Nephron (organoid): Measurements from ENCODE around the gene NAA80.
"Not testable (repeated sequence)": the region's sequence is repeated elsewhere in the genome, so short reads cannot be mapped to it uniquely, and the experiment has no call there.

Source experiments
- H3K27ac Mint-ChIP-seq, 3 experiments: 2 replicates each; pipeline ENCODE4 v1.8.0; 2020; ENCODE audit warnings: mixed read lengths in 3 of 3, mild to moderate bottlenecking in 2 of 3, moderate library complexity in 1 of 3
- H3K27me3 Mint-ChIP-seq: 2 replicates; pipeline ENCODE4 v1.8.0; 2021; ENCODE audit warnings: low read depth, mild to moderate bottlenecking, moderate library complexity, mixed read lengths
- H3K36me3 Mint-ChIP-seq: 2 replicates; pipeline ENCODE4 v1.8.0; 2020; ENCODE audit warnings: low read depth, mixed read lengths
- H3K4me1 Mint-ChIP-seq: 2 replicates; pipeline ENCODE4 v1.8.0; 2020; ENCODE audit warnings: mixed read lengths
- H3K4me3 Mint-ChIP-seq, 3 experiments: 2 replicates each; pipeline ENCODE4 v1.8.0; 2020; ENCODE audit warnings: mild to moderate bottlenecking in 3 of 3, mixed read lengths in 3 of 3, moderate library complexity in 2 of 3
- H3K9me3 Mint-ChIP-seq: 2 replicates; pipeline ENCODE4 v1.8.0; 2020; ENCODE audit warnings: mixed read lengths
- CTCF ChIP-seq, 3 experiments: fragments of 200-600 bp; sonication (generic); IDR thresholded peaks; one replicate each; pipeline ENCODE4 v1.5.0; 2021; ENCODE audit warnings: antibody characterized with exemption in 3 of 3; ENCODE audit not compliant: unreplicated experiment in 3 of 3

Gene NAA80

DNA sequence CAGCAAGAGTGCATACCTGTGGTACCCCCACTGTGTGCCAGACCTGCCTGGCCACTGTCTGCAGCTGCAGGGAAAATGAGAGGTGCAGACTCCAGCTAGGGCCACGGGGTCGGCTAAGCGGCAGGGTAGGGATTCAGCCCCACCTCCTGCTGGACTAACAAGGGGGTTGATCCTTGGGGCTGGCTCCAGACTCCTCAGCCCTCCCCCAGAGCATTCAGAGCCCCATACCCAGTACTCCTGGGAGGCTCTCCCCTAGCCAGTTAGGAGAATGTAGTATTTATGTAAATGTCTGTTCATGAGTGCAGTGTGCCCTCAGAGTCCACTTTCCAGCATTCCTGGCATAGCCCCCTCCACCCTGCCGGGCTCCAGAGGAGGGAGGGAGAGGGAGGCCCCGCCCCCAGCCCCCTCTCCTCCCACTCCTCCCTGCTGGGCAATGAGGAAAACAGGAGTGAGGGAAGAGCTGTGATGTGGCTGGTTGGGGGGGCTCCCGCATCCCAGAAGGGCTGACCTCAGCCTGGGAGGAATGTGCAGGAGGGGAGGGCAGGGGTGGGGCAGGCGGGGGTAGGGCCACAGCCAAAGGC is 34.7 kb downstream of the NAA80 start:
- peak overlapping the region; percentile 97 to 99 (median 99) for H3K27ac Mint-ChIP-seq
- peaks cover 69% of the 10 kb centered on the region for H3K4me1 Mint-ChIP-seq

DNA sequence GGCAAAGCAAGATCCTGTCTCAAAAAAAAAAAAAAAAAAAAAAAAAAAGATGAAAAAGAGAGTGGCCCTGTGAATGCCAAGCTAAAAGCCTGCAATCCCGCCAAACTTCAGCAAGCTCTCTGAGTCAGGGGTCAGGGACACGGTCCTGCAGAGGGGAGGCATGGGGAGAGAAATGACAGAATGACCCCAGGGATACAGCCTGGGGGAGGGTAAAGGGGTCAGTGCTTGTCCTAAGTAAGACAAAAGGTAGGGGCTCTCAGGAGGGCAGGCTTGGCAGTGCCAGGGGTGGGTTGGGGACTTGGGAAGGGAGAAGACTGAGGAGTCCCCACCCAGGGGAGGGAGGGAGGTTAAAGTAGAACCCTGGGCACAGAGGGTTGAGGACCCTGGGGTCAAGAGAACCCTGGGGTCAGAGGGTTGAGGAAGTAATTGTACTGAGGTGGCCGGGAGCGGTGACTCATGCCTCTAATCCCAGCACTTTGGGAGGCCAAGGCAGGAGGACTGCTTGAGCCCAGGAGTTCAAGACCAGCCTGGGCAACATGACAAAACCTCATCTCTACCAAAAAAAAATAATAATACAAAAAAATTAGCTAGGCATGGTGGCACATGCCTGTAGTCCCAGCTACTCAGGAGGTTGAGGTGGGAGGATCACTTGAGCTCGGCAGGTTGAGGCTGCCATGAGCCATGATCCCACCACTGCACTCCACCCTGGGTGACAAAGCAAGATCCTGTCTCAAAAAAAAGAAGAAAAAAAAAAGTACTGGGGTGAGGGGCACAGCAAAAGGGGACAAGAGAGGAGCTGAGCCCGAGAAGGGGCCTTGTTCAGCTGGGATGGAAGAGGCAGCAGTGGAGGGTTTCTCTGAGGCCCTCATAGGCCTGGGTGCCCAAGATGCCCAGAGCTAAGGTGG is 35.5 kb downstream of the NAA80 start:
- Mint-ChIP-seq H3K36me3 (no peaks in the 10 kb centered on the region), H3K27me3 (no peaks in the 10 kb centered on the region), H3K27ac (peak overlapping the region; percentile 97 to 99 (median 99)), H3K4me3 (peak overlapping the region; percentile 61 to 65 (median 62)), H3K4me1 (peaks cover 71% of the 10 kb centered on the region), H3K9me3 (no peaks in the 10 kb centered on the region)
- TF ChIP-seq CTCF (IDR thresholded peaks at IDR 0.05; ENCODE audit: unreplicated experiment in 3 of 3) = no peak

More for the DNA sequence above, 34.7 kb downstream of the NAA80 start:
- no peaks in the 10 kb centered on the region for H3K9me3 Mint-ChIP-seq
- H3K36me3 Mint-ChIP-seq = no peaks in the 10 kb centered on the region
- peak overlapping the region; percentile 61 to 74 (median 62) for H3K4me3 Mint-ChIP-seq
- H3K27me3 Mint-ChIP-seq = no peaks in the 10 kb centered on the region
- TF ChIP-seq CTCF (IDR thresholded peaks at IDR 0.05; ENCODE audit: unreplicated experiment in 3 of 3) = no peak

GRCh38 chr3:50262778-50263177 is 36.4 kb downstream of the NAA80 start:
- H3K27ac Mint-ChIP-seq = peak overlapping the region; percentile 97 to 99 (median 99)
- peak overlapping the region; percentile 5 to 59 (median 59) for H3K4me3 Mint-ChIP-seq
- peaks cover 70% of the 10 kb centered on the region for H3K4me1 Mint-ChIP-seq
- H3K9me3 Mint-ChIP-seq = no peaks in the 10 kb centered on the region
- H3K27me3 Mint-ChIP-seq = no peaks in the 10 kb centered on the region
- no peak for TF ChIP-seq CTCF (IDR thresholded peaks at IDR 0.05; ENCODE audit: unreplicated experiment in 3 of 3)
- no peaks in the 10 kb centered on the region for H3K36me3 Mint-ChIP-seq

GRCh38 chr3:50262200-50262599 is 37.0 kb downstream of the NAA80 start:
- H3K27me3 Mint-ChIP-seq, H3K9me3 Mint-ChIP-seq, H3K36me3 Mint-ChIP-seq: not testable (repeated sequence)
- H3K27ac Mint-ChIP-seq = peak overlapping the region; percentile 97 to 99 (median 99)
- H3K4me1 Mint-ChIP-seq = peaks cover 69% of the 10 kb centered on the region
- peak overlapping the region in 2 of 3 experiments; percentile 59 for H3K4me3 Mint-ChIP-seq

DNA sequence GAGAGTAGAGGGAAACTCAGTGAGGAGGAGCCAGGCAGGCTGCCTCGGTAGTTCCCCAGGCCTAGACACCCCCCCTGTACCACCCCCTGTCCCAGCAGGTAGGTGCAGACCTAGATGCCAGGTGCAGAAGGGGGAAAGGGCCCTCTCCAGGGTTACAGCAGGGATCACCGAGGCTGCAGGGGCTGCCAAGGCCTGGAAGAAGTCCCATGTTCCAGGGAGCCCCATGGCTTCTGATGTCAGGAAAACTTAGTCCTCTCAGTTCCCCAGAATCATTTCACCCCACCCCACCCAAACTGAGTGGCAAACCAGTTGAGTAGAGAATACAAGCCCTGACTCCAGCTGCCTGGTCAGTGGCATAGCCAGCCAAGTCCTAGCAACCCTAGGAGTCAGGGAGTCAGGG is 37.7 kb downstream of the NAA80 start:
- Mint-ChIP-seq H3K4me3 (peak overlapping the region; percentile 74 to 86 (median 80)), H3K36me3 (peaks cover 11% of the 10 kb centered on the region), H3K27ac (peak overlapping the region; percentile 97 to 99 (median 99)), H3K27me3 (no peaks in the 10 kb centered on the region), H3K9me3 (no peaks in the 10 kb centered on the region), H3K4me1 (peaks cover 63% of the 10 kb centered on the region)
- TF ChIP-seq CTCF (IDR thresholded peaks at IDR 0.05; ENCODE audit: unreplicated experiment in 3 of 3) = no peak

DNA sequence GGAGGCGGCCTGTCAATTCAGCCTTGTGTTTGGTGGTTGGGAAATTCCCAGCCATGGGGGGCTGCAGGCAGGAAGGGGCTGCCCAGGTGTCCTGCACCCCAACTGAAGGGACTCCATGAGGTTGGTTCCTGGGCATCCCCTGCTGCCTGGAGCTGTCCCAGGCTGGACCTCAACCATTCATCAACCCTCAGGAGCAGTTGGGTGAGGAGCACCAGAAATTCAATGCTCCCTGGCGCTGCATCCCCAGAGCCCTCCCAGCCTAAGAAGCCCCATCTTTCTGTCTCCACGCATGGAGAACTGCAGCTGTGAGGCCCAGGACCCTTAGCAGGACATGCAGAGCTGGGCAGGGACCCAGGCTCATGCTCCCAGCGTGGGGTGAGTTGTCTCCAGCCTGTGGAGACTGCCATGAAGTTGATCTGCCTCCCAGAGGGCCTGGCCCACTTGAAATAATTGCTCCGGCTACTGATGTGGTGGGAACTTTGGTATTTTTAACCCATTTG is 38.2 kb downstream of the NAA80 start:
- TF ChIP-seq CTCF (IDR thresholded peaks at IDR 0.05; ENCODE audit: unreplicated experiment in 3 of 3) = no peak
- no peaks in the 10 kb centered on the region for H3K9me3 Mint-ChIP-seq
- H3K27me3 Mint-ChIP-seq = no peaks in the 10 kb centered on the region
- H3K36me3 Mint-ChIP-seq = peaks cover 16% of the 10 kb centered on the region
- H3K4me3 Mint-ChIP-seq = peak overlapping the region; percentile 74 to 86 (median 80)
- peak overlapping the region; percentile 97 to 99 (median 99) for H3K27ac Mint-ChIP-seq
- peaks cover 60% of the 10 kb centered on the region for H3K4me1 Mint-ChIP-seq
